HG02870 (cell line): ENCODE data around the gene FBXL7.

Experiments used
- ATAC-seq: cut with Tn5 transposase; IDR thresholded peaks from one replicate; pipeline ENCODE4 v1.9.1; 2021; ENCODE audit warnings: mild to moderate bottlenecking, moderate library complexity; ENCODE audit not compliant: unreplicated experiment

Gene FBXL7

GRCh38 chr5:15796557-15796956, 296.6 kb downstream of the FBXL7 start:
- ATAC-seq = no peak

- no peak for ATAC-seq
Measured at GRCh38 chr5:15797116-15797515, 297.1 kb downstream of the FBXL7 start.

- no peak for ATAC-seq
Measured at GRCh38 chr5:15798006-15798405, 298.0 kb downstream of the FBXL7 start.

GRCh38 chr5:15799014-15799413, 299.0 kb downstream of the FBXL7 start:
- ATAC-seq = no peak

GRCh38 chr5:15799612-15800011, 299.6 kb downstream of the FBXL7 start:
- ATAC-seq = no peak

- ATAC-seq = no peak
Measured at GRCh38 chr5:15803280-15803679, 303.3 kb downstream of the FBXL7 start.

- ATAC-seq = no peak
Measured at GRCh38 chr5:15806613-15807012, 306.6 kb downstream of the FBXL7 start.

GRCh38 chr5:15807248-15807647, 307.3 kb downstream of the FBXL7 start:
- no peak for ATAC-seq

GRCh38 chr5:15807871-15808270, 307.9 kb downstream of the FBXL7 start:
- ATAC-seq = no peak

- ATAC-seq = no peak
Measured at GRCh38 chr5:15808577-15808976, 308.6 kb downstream of the FBXL7 start.

- no peak for ATAC-seq
Measured at GRCh38 chr5:15819617-15820016, 319.6 kb downstream of the FBXL7 start.

GRCh38 chr5:15821506-15821905, 321.5 kb downstream of the FBXL7 start:
- ATAC-seq = no peak

- ATAC-seq = no peak
Measured at GRCh38 chr5:15823398-15823797, 323.4 kb downstream of the FBXL7 start.

GRCh38 chr5:15827741-15828140, 327.8 kb downstream of the FBXL7 start:
- ATAC-seq = no peak

- ATAC-seq = no peak
Measured at GRCh38 chr5:15831408-15831807, 331.4 kb downstream of the FBXL7 start.

- ATAC-seq = no peak
Measured at GRCh38 chr5:15833365-15833764, 333.4 kb downstream of the FBXL7 start.

GRCh38 chr5:15834596-15835245, 334.7 kb downstream of the FBXL7 start:
- no peak for ATAC-seq

- ATAC-seq = no peak
Measured at GRCh38 chr5:15835514-15835913, 335.5 kb downstream of the FBXL7 start.

GRCh38 chr5:15837551-15838289, 337.7 kb downstream of the FBXL7 start:
- ATAC-seq = no peak

- no peak for ATAC-seq
Measured at GRCh38 chr5:15844253-15844652, 344.3 kb downstream of the FBXL7 start.

- no peak for ATAC-seq
Measured at GRCh38 chr5:15844871-15845270, 344.9 kb downstream of the FBXL7 start.

- no peak for ATAC-seq
Measured at GRCh38 chr5:15850536-15850935, 350.6 kb downstream of the FBXL7 start.

GRCh38 chr5:15850939-15851341, 351.0 kb downstream of the FBXL7 start:
- ATAC-seq = no peak
